CD14-positive monocyte (primary cell): ENCODE measurements around the gene GEMIN7. TPM values are rescaled to one million over a fixed set of nuclear protein-coding genes. Genes with fewer than 3 reads are reported as not detected.

Experiments
- DNase-seq, 3 donors: peaks; one replicate each; pipeline ENCODE4 v3.0.0-alpha.2; 2011 to 2022
- H2AFZ ChIP-seq: 2 replicates; pipeline ENCODE4 v1.6.0; 2012; ENCODE audit warnings: mild to moderate bottlenecking, low read depth, low read length, inconsistent platforms; ENCODE audit not compliant: insufficient read depth, poor library complexity, severe bottlenecking
- H3K27ac ChIP-seq, 2 donors: 1 replicate in 1 of 2; 2 replicates in 1 of 2; pipeline ENCODE4 v1.5.1; 2012 to 2013; ENCODE audit warnings: low read length in 2 of 2, control low read depth in 1 of 2, inconsistent platforms in 1 of 2, low read depth in 1 of 2, mild to moderate bottlenecking in 1 of 2
- H3K27me3 ChIP-seq, 2 donors: one replicate each; pipeline versions ENCODE4 v1.6.0 to v1.6.1; 2011 to 2013; ENCODE audit warnings: low read length in 2 of 2; ENCODE audit not compliant: control insufficient read depth in 2 of 2, insufficient read depth in 2 of 2
- H3K36me3 ChIP-seq, 2 donors: replicated peaks in 1 of 2; 1 replicate in 1 of 2; 2 replicates in 1 of 2; pipeline versions ENCODE4 v1.5.1 to v1.6.1; 2012 to 2013; ENCODE audit warnings: low read length in 2 of 2, control low read depth in 1 of 2, inconsistent platforms in 1 of 2, mild to moderate bottlenecking in 1 of 2; ENCODE audit not compliant: insufficient read depth in 2 of 2, control insufficient read depth in 1 of 2
- H3K4me1 ChIP-seq, 2 donors: 1 replicate in 1 of 2; 2 replicates in 1 of 2; pipeline versions ENCODE4 v1.5.1 to v1.6.1; 2012 to 2013; ENCODE audit warnings: low read length in 2 of 2, control low read depth in 1 of 2, inconsistent platforms in 1 of 2, mild to moderate bottlenecking in 1 of 2, moderate library complexity in 1 of 2; ENCODE audit not compliant: insufficient read depth in 2 of 2, control insufficient read depth in 1 of 2
- H3K4me2 ChIP-seq: replicated peaks from 2 replicates; pipeline ENCODE3; 2012; ENCODE audit warnings: low read length, moderate library complexity, mild to moderate bottlenecking; ENCODE audit not compliant: poor library complexity, severe bottlenecking; ENCODE audit errors: extremely low read depth
- H3K4me3 ChIP-seq, 3 experiments: fragments of 200-600 bp in 1 of 3; sonication (generic) in 1 of 3; replicated peaks in 1 of 3; 1 replicate in 2 of 3; 2 replicates in 1 of 3; pipeline ENCODE4 v1.5.1; 2011 to 2013; ENCODE audit warnings: low read length in 3 of 3, mild to moderate bottlenecking in 3 of 3, control low read depth in 2 of 3, low read depth in 2 of 3, inconsistent platforms in 1 of 3, moderate library complexity in 1 of 3
- H3K79me2 ChIP-seq: 2 replicates; pipeline ENCODE4 v1.6.0; 2012; ENCODE audit warnings: mild to moderate bottlenecking, control low read depth, inconsistent platforms, low read length, moderate library complexity; ENCODE audit not compliant: insufficient read depth
- H3K9ac ChIP-seq: 2 replicates; pipeline ENCODE4 v1.6.0; 2017; ENCODE audit warnings: low read length, mild to moderate bottlenecking; ENCODE audit not compliant: insufficient read depth, poor library complexity, severe bottlenecking
- H3K9me3 ChIP-seq, 2 donors: replicated peaks in 1 of 2; 1 replicate in 1 of 2; 2 replicates in 1 of 2; pipeline versions ENCODE4 v1.5.1 to v1.6.1; 2012 to 2013; ENCODE audit warnings: low read length in 2 of 2, control low read depth in 1 of 2; ENCODE audit not compliant: control insufficient read depth in 1 of 2, insufficient read depth in 1 of 2
- H4K20me1 ChIP-seq: 2 replicates; pipeline ENCODE4 v1.6.0; 2012; ENCODE audit warnings: mild to moderate bottlenecking, low read length, control low read depth, moderate library complexity; ENCODE audit not compliant: insufficient read depth
- H3K27ac Mint-ChIP-seq, 7 donors: one replicate each; pipeline ENCODE4 v1.8.0; 2020; ENCODE audit warnings: mild to moderate bottlenecking in 7 of 7, mixed read lengths in 7 of 7, moderate library complexity in 6 of 7, inconsistent platforms in 2 of 7
- H3K27me3 Mint-ChIP-seq, 3 donors: one replicate each; pipeline ENCODE4 v1.8.0; 2021 to 2022; ENCODE audit warnings: low read depth in 3 of 3, mild to moderate bottlenecking in 3 of 3, mixed read lengths in 3 of 3, moderate library complexity in 3 of 3, inconsistent platforms in 1 of 3
- H3K36me3 Mint-ChIP-seq, 2 donors: one replicate each; pipeline ENCODE4 v1.8.0; 2020; ENCODE audit warnings: mixed read lengths in 2 of 2, inconsistent platforms in 1 of 2, mild to moderate bottlenecking in 1 of 2
- H3K4me1 Mint-ChIP-seq: one replicate; pipeline ENCODE4 v1.8.0; 2020; ENCODE audit warnings: mild to moderate bottlenecking, mixed read lengths
- H3K4me3 Mint-ChIP-seq, 2 donors: one replicate each; pipeline ENCODE4 v1.8.0; 2020; ENCODE audit warnings: mild to moderate bottlenecking in 2 of 2, mixed read lengths in 2 of 2, moderate library complexity in 1 of 2
- H3K9me3 Mint-ChIP-seq, 7 donors: one replicate each; pipeline ENCODE4 v1.8.0; 2020 to 2022; ENCODE audit warnings: mixed read lengths in 7 of 7, mild to moderate bottlenecking in 6 of 7, moderate library complexity in 6 of 7, inconsistent platforms in 2 of 7
- WGBS: methylation state at CpG from one replicate; pipeline ENCODE4 v1.1.5; 2013; ENCODE audit warnings: missing lambda C conversion rate; ENCODE audit not compliant: insufficient coverage; 5-methylcytosine and 5-hydroxymethylcytosine counted together
- intact Hi-C, 2 donors: fragments of 100-400 bp; cut with micrococcal nuclease; formaldehyde crosslinking; loops; one replicate each; pipeline versions ENCODE4 v1.15.0 to v1.15.1; 2023
- polyA plus RNA-seq, 3 donors: library from polyadenylated mRNA; depleted of rRNA in 1 of 3; unstranded in 2 of 3; stranded (reverse) in 1 of 3; fragments of 300-500 nt in 2 of 3; fragments of >200 nt in 1 of 3; fragmentation: Illumina TruSeq in 2 of 3; gene quantifications; 1 replicate in 2 of 3; 2 replicates in 1 of 3; pipeline ENCODE4 v1.2.3, GENCODE V29; 2012 to 2021
- TF ChIP-seq, protein P1 (sequence below): fragments of 200-600 bp; IDR thresholded peaks from one replicate; pipeline ENCODE4 v1.8.0; 2022; ENCODE audit warnings: antibody characterized with exemption, mild to moderate bottlenecking

The GEMIN7 gene
- polyA plus RNA-seq, 3 donors: 67.6 to 83.4 (median 78.4) TPM

DNA sequence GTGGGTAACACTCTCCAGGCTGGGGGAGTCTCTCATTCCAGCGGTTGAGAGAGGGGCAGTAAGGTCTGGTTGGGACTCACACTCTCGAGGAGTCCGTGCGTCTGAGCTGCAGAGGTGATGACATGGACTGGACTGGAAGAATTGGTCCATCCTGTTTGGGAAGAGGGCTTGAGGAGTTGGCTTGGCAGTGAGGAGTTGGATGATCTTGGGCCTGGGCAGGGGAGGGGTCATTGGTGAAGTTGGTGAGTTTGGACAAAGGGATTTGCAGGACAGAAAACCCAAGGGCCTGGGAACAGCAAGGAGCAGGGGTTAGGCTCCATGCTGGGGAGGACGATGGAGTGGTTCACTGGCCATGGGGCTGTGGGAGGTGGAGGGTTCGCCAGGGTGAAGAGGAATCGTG lies 17.6 kb downstream of the GEMIN7 start:
- Mint-ChIP-seq H3K9me3 (no peaks in the 10 kb centered on the region), H3K27ac (peak overlapping the region in 4 of 7 donors; percentile 6 to 55 (median 24)), H3K27me3 (peaks cover 0 to 8% (median 0%) of the 10 kb centered on the region in 3 donors), H3K4me1 (peaks cover 50% of the 10 kb centered on the region), H3K4me3 (no peak overlapping the region), H3K36me3 (peaks cover 5% of the 10 kb centered on the region in 2 donors)
- DNase-seq: no peak
- 99% methylated on average over 7 of the region's 7 CpGs for WGBS
- no peak overlapping the region for H3K9ac ChIP-seq
- peaks cover 15 to 24% of the 10 kb centered on the region in 2 donors for H3K4me1 ChIP-seq
- no peaks in the 10 kb centered on the region for H3K9me3 ChIP-seq
- intact Hi-C loops: loop anchor here in 1 of 2 donors (5.0 kb wide), 1 partner anchor 91 kb away; no protein-coding TSS in a partner anchor
- TF ChIP-seq, protein P1, sequence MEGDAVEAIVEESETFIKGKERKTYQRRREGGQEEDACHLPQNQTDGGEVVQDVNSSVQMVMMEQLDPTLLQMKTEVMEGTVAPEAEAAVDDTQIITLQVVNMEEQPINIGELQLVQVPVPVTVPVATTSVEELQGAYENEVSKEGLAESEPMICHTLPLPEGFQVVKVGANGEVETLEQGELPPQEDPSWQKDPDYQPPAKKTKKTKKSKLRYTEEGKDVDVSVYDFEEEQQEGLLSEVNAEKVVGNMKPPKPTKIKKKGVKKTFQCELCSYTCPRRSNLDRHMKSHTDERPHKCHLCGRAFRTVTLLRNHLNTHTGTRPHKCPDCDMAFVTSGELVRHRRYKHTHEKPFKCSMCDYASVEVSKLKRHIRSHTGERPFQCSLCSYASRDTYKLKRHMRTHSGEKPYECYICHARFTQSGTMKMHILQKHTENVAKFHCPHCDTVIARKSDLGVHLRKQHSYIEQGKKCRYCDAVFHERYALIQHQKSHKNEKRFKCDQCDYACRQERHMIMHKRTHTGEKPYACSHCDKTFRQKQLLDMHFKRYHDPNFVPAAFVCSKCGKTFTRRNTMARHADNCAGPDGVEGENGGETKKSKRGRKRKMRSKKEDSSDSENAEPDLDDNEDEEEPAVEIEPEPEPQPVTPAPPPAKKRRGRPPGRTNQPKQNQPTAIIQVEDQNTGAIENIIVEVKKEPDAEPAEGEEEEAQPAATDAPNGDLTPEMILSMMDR: no peak
- no peak overlapping the region for H3K4me3 ChIP-seq
- H3K4me2 ChIP-seq: no peak overlapping the region
- H4K20me1 ChIP-seq: peaks cover 74% of the 10 kb centered on the region
- H3K27me3 ChIP-seq: no peaks in the 10 kb centered on the region
- H2AFZ ChIP-seq: no peak overlapping the region
- peaks cover 0 to 14% of the 10 kb centered on the region in 2 donors for H3K36me3 ChIP-seq
- peak overlapping the region in 1 of 2 donors; percentile 14 for H3K27ac ChIP-seq
- peaks cover 87% of the 10 kb centered on the region for H3K79me2 ChIP-seq

DNA sequence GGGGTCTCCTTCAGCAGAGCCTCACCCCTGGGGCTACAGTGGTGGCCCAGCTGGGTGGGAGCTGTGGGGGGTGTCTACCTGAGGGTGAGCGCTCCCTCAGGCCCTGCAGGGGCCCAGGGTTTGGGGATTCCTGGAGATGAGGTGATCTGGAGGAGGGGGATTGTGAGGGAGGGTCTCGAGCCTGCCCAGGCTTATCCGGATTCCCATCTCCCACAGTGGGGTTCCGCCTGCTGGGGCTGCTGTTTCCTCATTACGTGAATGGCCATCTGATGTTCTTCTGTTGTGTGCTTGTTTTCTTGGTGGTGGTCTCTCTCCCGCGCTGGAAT lies 18.4 kb downstream of the GEMIN7 start:
- Mint-ChIP-seq H3K36me3 (peaks cover 5% of the 10 kb centered on the region in 2 donors), H3K27ac (peak overlapping the region in 3 of 7 donors; percentile 1 to 46 (median 26)), H3K9me3 (no peaks in the 10 kb centered on the region), H3K4me1 (peaks cover 47% of the 10 kb centered on the region), H3K4me3 (no peak overlapping the region), H3K27me3 (peaks cover 0 to 7% (median 0%) of the 10 kb centered on the region in 3 donors)
- DNase-seq: no peak
- Histone ChIP-seq H3K4me1 (peaks cover 15 to 19% of the 10 kb centered on the region in 2 donors), H2AFZ (no peak overlapping the region), H3K9me3 (no peaks in the 10 kb centered on the region), H3K36me3 (peaks cover 0 to 14% of the 10 kb centered on the region in 2 donors), H3K4me2 (no peak overlapping the region), H3K4me3 (no peak overlapping the region), H3K79me2 (peaks cover 94% of the 10 kb centered on the region), H3K9ac (peak overlapping the region; percentile 21), H4K20me1 (peaks cover 81% of the 10 kb centered on the region), H3K27me3 (no peaks in the 10 kb centered on the region), H3K27ac (no peak overlapping the region)
- intact Hi-C loops: loop anchor here in 1 of 2 donors (5.0 kb wide), 1 partner anchor 90 kb away; no protein-coding TSS in a partner anchor
- 87% methylated on average over 6 of the region's 7 CpGs for WGBS
- TF ChIP-seq, protein P1: no peak
